K562 (cell line): ENCODE measurements around the gene WDFY2. TPM values are rescaled to one million over a fixed set of nuclear protein-coding genes. Genes with fewer than 3 reads are reported as not detected.

ENCODE experiments used
- BRD9 ChIP-seq: fragments of 450-650 bp; IDR thresholded peaks from 2 replicates; pipeline ENCODE4 v1.6.1; 2018; ENCODE audit warnings: low read depth; ENCODE audit not compliant: partially characterized antibody
- ETS2 ChIP-seq: IDR thresholded peaks from 2 replicates; pipeline ENCODE4 v1.6.1; 2016; ENCODE audit warnings: borderline replicate concordance, missing genetic modification characterization, mild to moderate bottlenecking, moderate library complexity, missing compliant biosample characterization; ENCODE audit not compliant: poor library complexity, severe bottlenecking
- GABPA ChIP-seq: fragments of 200-800 bp; sonication (Bioruptor generic); conservative IDR thresholded peaks from 2 replicates; pipeline ENCODE4 v1.6.1; 2016; ENCODE audit warnings: low read depth, missing genetic modification characterization, missing compliant biosample characterization
- GABPB1 ChIP-seq: sonication (generic); formaldehyde crosslinking; IDR thresholded peaks from 2 replicates; pipeline ENCODE4 v1.8.0; 2022; ENCODE audit warnings: mild to moderate bottlenecking, missing genetic modification reagents
- HLTF ChIP-seq: fragments of 450-650 bp; IDR thresholded peaks from 2 replicates; pipeline ENCODE4 v1.6.1; 2016
- MIER1 ChIP-seq: fragments of 450-650 bp; IDR thresholded peaks from 2 replicates; pipeline ENCODE4 v1.6.1; 2016; ENCODE audit warnings: antibody characterized with exemption, mild to moderate bottlenecking, low read depth
- RBM15 ChIP-seq: fragments of 200-400 bp; formaldehyde crosslinking; IDR thresholded peaks from 2 replicates; pipeline ENCODE4 v1.6.1; 2018; ENCODE audit warnings: mild to moderate bottlenecking, low read length, moderate library complexity; ENCODE audit not compliant: insufficient read depth
- RUNX1 ChIP-seq: sonication (generic); IDR thresholded peaks from 2 replicates; pipeline ENCODE4 v1.6.1; 2016; ENCODE audit warnings: antibody characterized with exemption, low read depth
- TEAD4 ChIP-seq, 2 experiments: sonication (generic) in 1 of 2; formaldehyde crosslinking in 1 of 2; IDR thresholded peaks; 2 replicates each; pipeline versions ENCODE4 v1.6.1 to v1.8.0; 2012 to 2022; ENCODE audit warnings: borderline replicate concordance in 1 of 2, inconsistent platforms in 1 of 2, low read length in 1 of 2, mild to moderate bottlenecking in 1 of 2, missing genetic modification reagents in 1 of 2
- YBX1 ChIP-seq: fragments of 450-650 bp; IDR thresholded peaks from 2 replicates; pipeline ENCODE4 v1.7.1; 2016; ENCODE audit warnings: mild to moderate bottlenecking
- ZFP1 ChIP-seq: fragments of 450-650 bp; formaldehyde crosslinking; IDR thresholded peaks from 2 replicates; pipeline ENCODE4 v1.4.0; 2020; ENCODE audit warnings: mild to moderate bottlenecking, mixed read lengths
- ZKSCAN3 ChIP-seq: fragments of 250-450 bp; sonication (Bioruptor Pico); IDR thresholded peaks from 2 replicates; pipeline ENCODE4 v1.4.0; 2020
- ZNF143 ChIP-seq: sonication (generic); formaldehyde crosslinking; IDR thresholded peaks from 2 replicates; pipeline ENCODE4 v1.9.0; 2022; ENCODE audit warnings: mild to moderate bottlenecking, missing genetic modification reagents
- ZNF224 ChIP-seq: sonication (generic); formaldehyde crosslinking; IDR thresholded peaks from 2 replicates; pipeline ENCODE4 v1.8.0; 2022; ENCODE audit warnings: mild to moderate bottlenecking, missing genetic modification reagents
- ZNF311 ChIP-seq: fragments of 250-450 bp; sonication (Bioruptor Pico); IDR thresholded peaks from 2 replicates; pipeline ENCODE4 v1.4.0; 2020; ENCODE audit warnings: mild to moderate bottlenecking, moderate library complexity
- ZNF354B ChIP-seq: fragments of 250-450 bp; sonication (Bioruptor Pico); IDR thresholded peaks from 2 replicates; pipeline ENCODE4 v1.4.0; 2020
- ZNF695 ChIP-seq: fragments of 450-650 bp; formaldehyde crosslinking; IDR thresholded peaks from 2 replicates; pipeline ENCODE4 v1.4.0; 2020; ENCODE audit warnings: mild to moderate bottlenecking, moderate library complexity
- ZNF780A ChIP-seq: fragments of 250-450 bp; sonication (Bioruptor Pico); IDR thresholded peaks from 2 replicates; pipeline ENCODE4 v1.5.0; 2021; ENCODE audit warnings: mild to moderate bottlenecking
- polyA plus RNA-seq, 8 experiments: library from polyadenylated mRNA; depleted of rRNA in 4 of 8; stranded (reverse) in 5 of 8; unstranded in 3 of 8; fragments of >200 nt; fragmentation: Nextera tagmentation in 2 of 8; fragmentation: Illumina TruSeq in 1 of 8; extraction: Ambion mirVana in 2 of 8; extraction: Trizol in 1 of 8; gene quantifications; 2 replicates each; pipeline versions ENCODE4 v1.2.1 to v1.2.3, GENCODE V29; 2011 to 2014; ENCODE audit warnings: inconsistent platforms in 1 of 8, missing spikeins in 1 of 8
- total RNA-seq, 7 experiments: library from RNA; depleted of rRNA in 6 of 7; stranded (reverse); fragments of >200 nt in 6 of 7; fragmentation: Illumina TruSeq in 2 of 7; extraction: Trizol in 2 of 7; gene quantifications; 2 replicates each; pipeline versions ENCODE4 v1.2.1 to v1.2.3, GENCODE V29; 2011 to 2021; ENCODE audit warnings: low replicate concordance in 1 of 7
- TF ChIP-seq, protein P1 (sequence below): IDR thresholded peaks from 3 replicates; pipeline ENCODE4 v1.6.1; 2011; ENCODE audit warnings: borderline replicate concordance, mild to moderate bottlenecking; ENCODE audit not compliant: insufficient read length, insufficient read depth
- TF ChIP-seq, protein P2 (sequence below): fragments of 150-350 bp; conservative IDR thresholded peaks from 2 replicates; pipeline ENCODE4 v1.6.1; 2014; ENCODE audit warnings: low read length
- TF ChIP-seq, protein P3 (sequence below): fragments of 250-450 bp; sonication (Bioruptor Pico); IDR thresholded peaks from 2 replicates; pipeline ENCODE4 v1.8.0; 2021; ENCODE audit warnings: moderate library complexity, mild to moderate bottlenecking, inconsistent platforms
- TF ChIP-seq, protein P4 (sequence below): fragments of 250-450 bp; sonication (Bioruptor Pico); IDR thresholded peaks from 2 replicates; pipeline ENCODE4 v1.9.0; 2021; ENCODE audit warnings: mild to moderate bottlenecking

The WDFY2 gene
- total and polyA plus RNA-seq, 9 of the 15 experiments (the other 6 are each of a cell fraction or from before 2014, with no cell fraction given): 0.66 to 6.4 (median 4.4) TPM

DNA sequence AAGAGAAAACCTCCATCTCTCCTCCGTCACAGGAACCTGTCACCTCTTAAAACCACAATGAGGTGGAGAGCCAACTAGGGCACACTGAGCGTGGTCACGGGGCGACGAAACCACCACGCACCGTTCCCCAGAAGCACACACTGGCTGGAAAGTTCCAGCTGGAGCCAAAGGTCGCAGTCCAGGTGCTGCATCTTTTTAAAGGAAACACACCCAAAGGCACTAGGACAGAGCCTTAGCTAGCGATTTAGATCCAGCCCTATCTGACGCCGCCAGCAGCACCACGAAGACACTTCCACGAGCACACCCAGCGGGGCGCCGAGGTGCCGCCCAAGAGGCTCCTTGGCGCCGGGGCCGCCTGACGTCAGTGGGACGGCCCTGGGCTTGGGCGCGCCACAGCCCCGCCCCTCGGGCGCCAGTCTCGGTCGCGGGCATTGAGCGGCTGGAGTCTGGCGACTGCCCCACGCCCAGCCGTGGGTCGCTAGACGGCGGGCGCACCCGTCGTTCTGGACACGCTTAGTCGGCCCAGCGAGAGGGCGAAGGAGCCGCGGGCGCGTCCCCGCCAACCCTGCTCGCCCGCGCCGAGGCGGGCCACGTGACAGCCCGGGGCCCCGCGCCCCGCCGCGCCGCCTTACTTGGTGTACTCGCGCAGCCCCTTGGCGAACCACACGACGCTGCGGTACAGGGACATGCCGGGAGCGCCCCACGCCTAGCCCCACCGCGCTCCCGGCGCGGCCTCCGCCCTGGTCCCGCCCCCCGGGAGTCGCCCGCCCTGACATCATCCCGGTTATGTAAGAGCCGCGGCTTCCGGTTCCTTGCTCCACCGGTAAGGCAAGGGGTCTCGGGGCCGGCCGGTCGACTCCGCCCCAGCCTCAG is 219.4 kb downstream of the WDFY2 start, which contains the start of gene DHRS12 (continued):
- TF ChIP-seq ZNF224 (CRISPR knock-in tag): no peak
- TF ChIP-seq ZNF354B: no peak
- peak; percentile 82 for TF ChIP-seq GABPA (tag)
- TF ChIP-seq, protein P1, sequence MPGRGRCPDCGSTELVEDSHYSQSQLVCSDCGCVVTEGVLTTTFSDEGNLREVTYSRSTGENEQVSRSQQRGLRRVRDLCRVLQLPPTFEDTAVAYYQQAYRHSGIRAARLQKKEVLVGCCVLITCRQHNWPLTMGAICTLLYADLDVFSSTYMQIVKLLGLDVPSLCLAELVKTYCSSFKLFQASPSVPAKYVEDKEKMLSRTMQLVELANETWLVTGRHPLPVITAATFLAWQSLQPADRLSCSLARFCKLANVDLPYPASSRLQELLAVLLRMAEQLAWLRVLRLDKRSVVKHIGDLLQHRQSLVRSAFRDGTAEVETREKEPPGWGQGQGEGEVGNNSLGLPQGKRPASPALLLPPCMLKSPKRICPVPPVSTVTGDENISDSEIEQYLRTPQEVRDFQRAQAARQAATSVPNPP: no peak
- TF ChIP-seq ETS2 (tag): no peak
- no peak for TF ChIP-seq ZNF311
- TF ChIP-seq, protein P2, sequence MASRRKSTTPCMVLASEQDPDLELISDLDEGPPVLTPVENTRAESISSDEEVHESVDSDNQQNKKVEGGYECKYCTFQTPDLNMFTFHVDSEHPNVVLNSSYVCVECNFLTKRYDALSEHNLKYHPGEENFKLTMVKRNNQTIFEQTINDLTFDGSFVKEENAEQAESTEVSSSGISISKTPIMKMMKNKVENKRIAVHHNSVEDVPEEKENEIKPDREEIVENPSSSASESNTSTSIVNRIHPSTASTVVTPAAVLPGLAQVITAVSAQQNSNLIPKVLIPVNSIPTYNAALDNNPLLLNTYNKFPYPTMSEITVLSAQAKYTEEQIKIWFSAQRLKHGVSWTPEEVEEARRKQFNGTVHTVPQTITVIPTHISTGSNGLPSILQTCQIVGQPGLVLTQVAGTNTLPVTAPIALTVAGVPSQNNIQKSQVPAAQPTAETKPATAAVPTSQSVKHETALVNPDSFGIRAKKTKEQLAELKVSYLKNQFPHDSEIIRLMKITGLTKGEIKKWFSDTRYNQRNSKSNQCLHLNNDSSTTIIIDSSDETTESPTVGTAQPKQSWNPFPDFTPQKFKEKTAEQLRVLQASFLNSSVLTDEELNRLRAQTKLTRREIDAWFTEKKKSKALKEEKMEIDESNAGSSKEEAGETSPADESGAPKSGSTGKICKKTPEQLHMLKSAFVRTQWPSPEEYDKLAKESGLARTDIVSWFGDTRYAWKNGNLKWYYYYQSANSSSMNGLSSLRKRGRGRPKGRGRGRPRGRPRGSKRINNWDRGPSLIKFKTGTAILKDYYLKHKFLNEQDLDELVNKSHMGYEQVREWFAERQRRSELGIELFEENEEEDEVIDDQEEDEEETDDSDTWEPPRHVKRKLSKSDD: no peak
- TF ChIP-seq, protein P3, sequence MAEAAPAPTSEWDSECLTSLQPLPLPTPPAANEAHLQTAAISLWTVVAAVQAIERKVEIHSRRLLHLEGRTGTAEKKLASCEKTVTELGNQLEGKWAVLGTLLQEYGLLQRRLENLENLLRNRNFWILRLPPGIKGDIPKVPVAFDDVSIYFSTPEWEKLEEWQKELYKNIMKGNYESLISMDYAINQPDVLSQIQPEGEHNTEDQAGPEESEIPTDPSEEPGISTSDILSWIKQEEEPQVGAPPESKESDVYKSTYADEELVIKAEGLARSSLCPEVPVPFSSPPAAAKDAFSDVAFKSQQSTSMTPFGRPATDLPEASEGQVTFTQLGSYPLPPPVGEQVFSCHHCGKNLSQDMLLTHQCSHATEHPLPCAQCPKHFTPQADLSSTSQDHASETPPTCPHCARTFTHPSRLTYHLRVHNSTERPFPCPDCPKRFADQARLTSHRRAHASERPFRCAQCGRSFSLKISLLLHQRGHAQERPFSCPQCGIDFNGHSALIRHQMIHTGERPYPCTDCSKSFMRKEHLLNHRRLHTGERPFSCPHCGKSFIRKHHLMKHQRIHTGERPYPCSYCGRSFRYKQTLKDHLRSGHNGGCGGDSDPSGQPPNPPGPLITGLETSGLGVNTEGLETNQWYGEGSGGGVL (CRISPR knock-in tag): no peak
- TF ChIP-seq YBX1: no peak
- no peak for TF ChIP-seq ZNF780A (CRISPR knock-in tag)
- no peak for TF ChIP-seq RBM15
- TF ChIP-seq ZNF143 (CRISPR knock-in tag): no peak
- TF ChIP-seq MIER1: no peak
- no peak for TF ChIP-seq ZFP1
- no peak for TF ChIP-seq HLTF
- TF ChIP-seq ZNF695 (CRISPR knock-in tag): no peak
- TF ChIP-seq ZKSCAN3 (CRISPR knock-in tag): no peak
- peak; percentile 58 for TF ChIP-seq GABPB1 (CRISPR knock-in tag)
- TF ChIP-seq TEAD4 (IDR thresholded peaks at IDR 0.05; ENCODE audit: low read length): peak; percentile 80
- no peak; the same call in 1 of the 2 replicates for TF ChIP-seq TEAD4 (CRISPR knock-in tag; IDR thresholded peaks at IDR 0.05; ENCODE audit: borderline replicate concordance)
- no peak for TF ChIP-seq RUNX1
- TF ChIP-seq, protein P4, sequence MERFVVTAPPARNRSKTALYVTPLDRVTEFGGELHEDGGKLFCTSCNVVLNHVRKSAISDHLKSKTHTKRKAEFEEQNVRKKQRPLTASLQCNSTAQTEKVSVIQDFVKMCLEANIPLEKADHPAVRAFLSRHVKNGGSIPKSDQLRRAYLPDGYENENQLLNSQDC (CRISPR knock-in tag): no peak
- TF ChIP-seq BRD9: no peak
